GM18498 (cell line): ENCODE measurements around the gene SLC25A10.

ENCODE experiments used
- ATAC-seq: cut with Tn5 transposase; IDR thresholded peaks from one replicate; pipeline ENCODE4 v1.9.1; 2021; ENCODE audit warnings: mild to moderate bottlenecking, moderate library complexity; ENCODE audit not compliant: unreplicated experiment

SLC25A10 gene

GRCh38 chr17:81705518-81706231, 6.4 kb upstream of the SLC25A10 start:
- ATAC-seq, result no peak

GRCh38 chr17:81706232-81706611, 5.9 kb upstream of the SLC25A10 start:
- ATAC-seq, result no peak

- ATAC-seq, result no peak
These were observed 5.1 kb upstream of the SLC25A10 start for GRCh38 chr17:81706757-81707624.

GRCh38 chr17:81707725-81708646, 4.1 kb upstream of the SLC25A10 start:
- ATAC-seq, result no peak

- no peak for ATAC-seq
These were observed 3.3 kb upstream of the SLC25A10 start for GRCh38 chr17:81708739-81709185.

- ATAC-seq, result no peak
These were observed 1.4 kb upstream of the SLC25A10 start for GRCh38 chr17:81710514-81711308.

- ATAC-seq, result no peak
These were observed 452 bp downstream of the SLC25A10 start for GRCh38 chr17:81712468-81713003.

GRCh38 chr17:81713004-81713555, 996 bp downstream of the SLC25A10 start:
- no peak for ATAC-seq

GRCh38 chr17:81713556-81714411, 1.7 kb downstream of the SLC25A10 start:
- no peak for ATAC-seq

GRCh38 chr17:81714412-81715106, 2.5 kb downstream of the SLC25A10 start:
- ATAC-seq, result no peak

GRCh38 chr17:81715107-81715871, 3.2 kb downstream of the SLC25A10 start:
- ATAC-seq, result no peak

- no peak for ATAC-seq
These were observed 4.0 kb downstream of the SLC25A10 start for GRCh38 chr17:81715872-81716673.

GRCh38 chr17:81716674-81716996, 4.6 kb downstream of the SLC25A10 start:
- ATAC-seq, result no peak

GRCh38 chr17:81717049-81717765, 5.1 kb downstream of the SLC25A10 start:
- no peak for ATAC-seq

- ATAC-seq, result no peak
These were observed 5.6 kb downstream of the SLC25A10 start for GRCh38 chr17:81717766-81718089.
